Parathyroid adenoma (tissue), 2 donors: ENCODE results near the gene LYSMD1.
"Not testable (repeated sequence)": the region's sequence is repeated elsewhere in the genome, so short reads cannot be mapped to it uniquely, and the experiment has no call there.

ENCODE experiments used
- H2AFZ ChIP-seq: fragments of 300-600 bp; sonication (generic); one replicate; pipeline ENCODE4 v1.7.0; 2017; ENCODE audit warnings: antibody characterized with exemption, mild to moderate bottlenecking
- H3K27ac ChIP-seq: fragments of 300-600 bp; sonication (generic); one replicate; pipeline ENCODE4 v1.7.0; 2017
- H3K27me3 ChIP-seq: fragments of 300-600 bp; sonication (generic); one replicate; pipeline ENCODE4 v1.7.0; 2017; ENCODE audit warnings: low read length; ENCODE audit not compliant: control insufficient read depth, insufficient read depth
- H3K36me3 ChIP-seq: fragments of 300-600 bp; sonication (generic); one replicate; pipeline ENCODE4 v1.7.0; 2017; ENCODE audit warnings: low read length; ENCODE audit not compliant: control insufficient read depth, insufficient read depth
- H3K4me1 ChIP-seq: fragments of 300-600 bp; sonication (generic); one replicate; pipeline ENCODE4 v1.7.0; 2017; ENCODE audit warnings: control low read depth
- H3K4me2 ChIP-seq: fragments of 300-600 bp; sonication (generic); one replicate; pipeline ENCODE4 v1.7.0; 2017; ENCODE audit warnings: low read length
- H3K4me3 ChIP-seq: fragments of 300-600 bp; sonication (generic); one replicate; pipeline ENCODE4 v1.7.0; 2017; ENCODE audit warnings: low read depth, low read length
- H3K79me2 ChIP-seq: fragments of 300-600 bp; sonication (generic); one replicate; pipeline ENCODE4 v1.7.0; 2017; ENCODE audit warnings: control low read depth
- H3K9ac ChIP-seq: fragments of 300-600 bp; sonication (generic); one replicate; pipeline ENCODE4 v1.7.0; 2017; ENCODE audit warnings: mild to moderate bottlenecking
- H3K9me3 ChIP-seq: fragments of 300-600 bp; sonication (generic); one replicate; pipeline ENCODE4 v1.7.0; 2017; ENCODE audit warnings: low read length; ENCODE audit not compliant: control insufficient read depth
- TF ChIP-seq, protein P1 (sequence below): fragments of 300-600 bp; sonication (generic); IDR thresholded peaks from one replicate; pipeline ENCODE4 v1.7.0; 2017; ENCODE audit warnings: antibody characterized with exemption, mild to moderate bottlenecking
- donor health status: primary hyperparathyroidism.

Gene LYSMD1, protein sequence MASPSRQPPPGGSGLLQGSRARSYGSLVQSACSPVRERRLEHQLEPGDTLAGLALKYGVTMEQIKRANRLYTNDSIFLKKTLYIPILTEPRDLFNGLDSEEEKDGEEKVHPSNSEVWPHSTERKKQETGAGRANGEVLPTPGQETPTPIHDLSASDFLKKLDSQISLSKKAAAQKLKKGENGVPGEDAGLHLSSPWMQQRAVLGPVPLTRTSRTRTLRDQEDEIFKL

DNA sequence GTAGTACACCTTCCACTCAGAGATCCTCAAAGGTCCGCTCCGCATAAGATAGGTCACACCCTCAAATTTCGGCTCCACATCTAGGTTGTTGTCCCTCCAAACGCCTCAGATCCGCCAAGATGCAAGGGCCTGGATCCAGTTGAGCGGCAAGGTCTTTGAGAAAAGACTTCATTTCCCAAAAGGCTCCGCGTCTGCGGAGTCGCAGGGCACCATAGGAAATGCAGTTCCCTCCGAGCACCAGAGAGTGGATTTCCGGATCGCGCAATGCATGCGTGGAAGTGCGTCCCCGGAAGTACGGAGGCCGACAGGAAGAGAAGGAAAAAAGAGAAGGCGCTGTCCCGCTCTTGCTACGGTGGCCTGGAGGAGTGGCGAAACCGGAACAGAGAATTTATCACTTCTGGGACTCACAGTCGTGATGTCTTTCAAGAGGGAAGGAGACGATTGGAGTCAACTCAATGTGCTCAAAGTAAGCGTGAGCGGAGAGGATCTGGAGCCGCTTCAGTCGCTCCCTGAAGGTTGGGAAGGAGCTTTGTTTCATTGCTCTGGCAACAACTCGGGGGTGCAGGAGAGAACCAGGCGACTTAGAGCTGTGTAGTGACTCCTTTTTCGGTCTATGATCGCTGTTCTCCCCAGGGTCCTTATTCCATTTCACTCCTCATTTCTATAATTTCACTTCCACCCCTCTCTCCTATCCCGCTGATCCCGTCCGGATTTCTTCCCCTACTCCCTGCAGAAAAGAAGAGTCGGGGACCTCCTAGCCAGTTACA, at the start of gene LYSMD1, which contains the start of gene SCNM1:
TSS of gene LYSMD1 (minus strand) at position 165 of the 767 bp plus-strand sequence. CDS start 644 bp downstream, outside the sequence.
TSS of gene SCNM1 (plus strand) at position 407 of the 767 bp plus-strand sequence. CDS start at position 416, 9 bp downstream.
- peaks cover 3% of the 10 kb centered on the region for H3K79me2 ChIP-seq
- H3K4me2 ChIP-seq, result peak within 1 kb of the TSS; percentile 92
- TF ChIP-seq, protein P1, sequence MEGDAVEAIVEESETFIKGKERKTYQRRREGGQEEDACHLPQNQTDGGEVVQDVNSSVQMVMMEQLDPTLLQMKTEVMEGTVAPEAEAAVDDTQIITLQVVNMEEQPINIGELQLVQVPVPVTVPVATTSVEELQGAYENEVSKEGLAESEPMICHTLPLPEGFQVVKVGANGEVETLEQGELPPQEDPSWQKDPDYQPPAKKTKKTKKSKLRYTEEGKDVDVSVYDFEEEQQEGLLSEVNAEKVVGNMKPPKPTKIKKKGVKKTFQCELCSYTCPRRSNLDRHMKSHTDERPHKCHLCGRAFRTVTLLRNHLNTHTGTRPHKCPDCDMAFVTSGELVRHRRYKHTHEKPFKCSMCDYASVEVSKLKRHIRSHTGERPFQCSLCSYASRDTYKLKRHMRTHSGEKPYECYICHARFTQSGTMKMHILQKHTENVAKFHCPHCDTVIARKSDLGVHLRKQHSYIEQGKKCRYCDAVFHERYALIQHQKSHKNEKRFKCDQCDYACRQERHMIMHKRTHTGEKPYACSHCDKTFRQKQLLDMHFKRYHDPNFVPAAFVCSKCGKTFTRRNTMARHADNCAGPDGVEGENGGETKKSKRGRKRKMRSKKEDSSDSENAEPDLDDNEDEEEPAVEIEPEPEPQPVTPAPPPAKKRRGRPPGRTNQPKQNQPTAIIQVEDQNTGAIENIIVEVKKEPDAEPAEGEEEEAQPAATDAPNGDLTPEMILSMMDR, result peak; percentile 7
- peak within 1 kb of the TSS; percentile 90 for H2AFZ ChIP-seq
- H3K9me3 ChIP-seq, result no peaks in the 10 kb centered on the region
- no peaks in the 10 kb centered on the region for H3K4me1 ChIP-seq
- peak within 1 kb of the TSS; percentile 91 for H3K27ac ChIP-seq
- H3K4me3 ChIP-seq, result peak within 1 kb of the TSS; percentile 86
- H3K36me3 ChIP-seq, result no peaks in the 10 kb centered on the region
- peak within 1 kb of the TSS; percentile 29 for H3K9ac ChIP-seq
- H3K27me3 ChIP-seq, result no peaks in the 10 kb centered on the region

DNA sequence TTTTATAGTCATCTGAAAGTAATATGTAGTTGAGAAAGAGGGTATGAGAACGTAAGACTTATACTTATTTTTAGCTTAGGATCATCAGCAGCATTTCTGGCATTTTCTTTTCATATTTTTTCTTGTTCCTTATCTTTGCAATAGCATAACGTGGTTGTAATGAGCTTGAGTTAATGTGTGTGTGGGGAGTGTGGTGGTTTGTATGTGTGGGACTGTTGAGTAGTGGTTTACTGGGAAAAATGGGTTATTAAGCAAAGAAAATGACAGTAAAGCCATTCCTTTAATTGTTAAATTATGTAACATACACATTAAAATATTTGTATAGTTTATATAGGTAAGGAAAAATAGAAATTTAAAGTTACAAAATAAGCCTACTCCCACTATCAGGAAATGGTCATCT, 47.9 kb upstream of the LYSMD1 start:
- Histone ChIP-seq H3K4me3 (no peak overlapping the region), H3K27ac (no peak overlapping the region), H3K9ac (no peak overlapping the region), H3K4me1 (no peaks in the 10 kb centered on the region), H3K79me2 (peaks cover 8% of the 10 kb centered on the region), H3K9me3 (no peaks in the 10 kb centered on the region), H3K4me2 (peak overlapping the region; percentile 3), H3K36me3 (no peaks in the 10 kb centered on the region), H2AFZ (no peak overlapping the region), H3K27me3 (no peaks in the 10 kb centered on the region)
- TF ChIP-seq, protein P1, result no peak

DNA sequence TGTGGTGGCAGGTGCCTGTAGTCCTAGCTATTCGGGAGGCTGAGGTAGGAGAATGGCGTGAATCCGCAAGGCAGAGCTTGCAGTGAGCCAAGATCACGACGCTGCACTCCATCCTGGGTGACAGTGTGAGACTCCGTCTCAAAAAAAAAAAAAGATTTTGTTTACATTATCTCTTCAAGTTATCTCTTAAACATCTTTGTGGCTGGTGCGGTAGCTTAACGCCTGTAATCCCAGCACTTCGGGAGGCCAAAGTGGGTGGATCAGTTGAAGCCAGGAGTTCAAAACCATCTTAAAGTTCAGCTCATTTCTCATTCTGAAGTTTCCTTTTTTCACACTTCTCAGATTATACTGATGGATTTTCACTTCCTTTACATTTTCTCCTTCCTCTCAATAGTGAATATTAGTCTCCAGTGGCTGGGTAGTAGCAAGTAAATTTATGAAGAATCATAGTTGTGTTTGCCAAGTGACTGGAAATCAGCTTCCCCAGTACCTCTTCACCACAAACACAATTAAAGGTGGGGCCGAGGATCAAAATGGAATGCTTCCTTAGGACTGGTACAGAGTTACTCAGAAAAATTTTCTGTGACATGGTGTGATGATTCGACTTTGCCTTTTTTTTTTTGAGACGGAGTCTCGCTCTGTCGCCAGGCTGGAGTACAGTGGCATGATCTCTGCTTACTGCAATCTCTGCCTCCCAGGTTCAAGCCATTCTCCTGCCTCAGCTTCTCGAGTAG, 46.4 kb upstream of the LYSMD1 start:
- Histone ChIP-seq H3K4me3 (no peak overlapping the region), H3K27me3 (no peaks in the 10 kb centered on the region), H3K36me3 (no peaks in the 10 kb centered on the region), H2AFZ (no peak overlapping the region), H3K27ac (no peak overlapping the region), H3K9ac (no peak overlapping the region), H3K79me2 (peaks cover 8% of the 10 kb centered on the region), H3K9me3 (no peaks in the 10 kb centered on the region), H3K4me1 (no peaks in the 10 kb centered on the region), H3K4me2 (no peak overlapping the region)
- TF ChIP-seq, protein P1, result no peak

DNA sequence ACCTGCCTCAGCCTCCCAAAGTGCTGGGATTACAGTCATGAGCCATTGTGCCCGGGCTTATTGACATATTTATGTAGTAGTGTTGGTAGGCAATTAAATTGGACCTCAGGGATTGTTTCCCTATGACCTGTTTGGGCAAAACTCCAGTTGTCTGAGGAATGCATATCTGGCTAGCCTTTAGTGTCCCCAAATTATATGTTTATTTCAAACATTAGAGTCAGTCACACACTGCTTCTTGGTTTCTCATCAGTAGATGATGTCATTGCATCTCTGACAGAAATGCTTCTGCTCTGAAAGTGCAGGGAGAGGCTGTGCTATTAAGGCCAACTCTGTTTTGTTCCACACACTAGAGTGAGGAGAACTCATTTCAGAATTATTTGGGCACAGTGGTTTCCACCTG, 45.1 kb upstream of the LYSMD1 start:
- Histone ChIP-seq H3K4me3 (no peak overlapping the region), H3K9ac (no peak overlapping the region), H3K4me1 (no peaks in the 10 kb centered on the region), H2AFZ (no peak overlapping the region), H3K27me3 (no peaks in the 10 kb centered on the region), H3K36me3 (no peaks in the 10 kb centered on the region), H3K27ac (no peak overlapping the region), H3K4me2 (no peak overlapping the region), H3K79me2 (peaks cover 10% of the 10 kb centered on the region), H3K9me3 (no peaks in the 10 kb centered on the region)
- TF ChIP-seq, protein P1, result no peak

DNA sequence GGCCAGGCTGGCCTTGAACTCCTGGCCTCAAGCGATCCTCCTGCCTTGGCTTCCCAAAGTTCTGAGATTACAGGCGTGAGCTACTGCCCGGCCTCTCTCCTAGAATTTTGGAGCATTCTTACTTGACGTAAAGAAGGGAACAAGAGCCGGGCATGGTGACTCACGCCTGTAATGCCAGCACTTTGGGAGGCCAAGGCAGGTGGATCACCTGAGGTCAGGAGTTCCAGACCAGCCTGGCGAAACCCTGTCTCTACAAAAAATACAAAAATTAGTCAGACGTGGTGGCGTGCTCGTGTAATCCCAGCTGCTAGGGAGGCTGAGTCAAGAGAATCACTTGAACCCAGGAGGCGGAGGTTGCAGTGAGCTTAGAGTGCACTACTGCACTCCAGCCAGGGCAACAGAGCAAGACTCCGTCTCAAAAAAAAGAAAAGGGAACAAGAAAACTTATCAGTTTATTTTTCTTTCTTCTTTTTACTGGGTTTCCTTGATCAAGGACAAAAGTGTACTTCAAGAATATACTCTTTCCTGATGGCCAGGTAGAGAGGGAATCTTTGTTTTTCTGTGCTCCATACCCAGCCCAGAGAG, 39.8 kb upstream of the LYSMD1 start:
- H3K9me3 ChIP-seq, H3K4me2 ChIP-seq, H2AFZ ChIP-seq, H3K27ac ChIP-seq, H3K4me1 ChIP-seq, H3K9ac ChIP-seq, H3K36me3 ChIP-seq, H3K4me3 ChIP-seq, H3K27me3 ChIP-seq: not testable (repeated sequence)
- H3K79me2 ChIP-seq, result peaks cover 24% of the 10 kb centered on the region
